Type B pancreatic cell (in vitro differentiated cells): ENCODE results near the gene SEMA6D. TPM values are rescaled to one million over a fixed set of nuclear protein-coding genes. Genes with fewer than 3 reads are reported as not detected.

ENCODE experiments used
- DNase-seq: peaks from one replicate; pipeline ENCODE4 v3.0.0; 2021; ENCODE audit warnings: mixed read lengths; ENCODE audit not compliant: unreplicated experiment; ENCODE audit errors: extremely low spot score
- H3K27ac Mint-ChIP-seq: 2 replicates; pipeline ENCODE4 v1.8.0; 2021; ENCODE audit warnings: mild to moderate bottlenecking, mixed read lengths
- H3K27me3 Mint-ChIP-seq: 2 replicates; pipeline ENCODE4 v1.8.0; 2021; ENCODE audit warnings: mixed read lengths
- H3K36me3 Mint-ChIP-seq: 2 replicates; pipeline ENCODE4 v1.8.0; 2021; ENCODE audit warnings: mixed read lengths
- H3K4me1 Mint-ChIP-seq: one replicate; pipeline ENCODE4 v1.8.0; 2021; ENCODE audit warnings: mixed read lengths; ENCODE audit not compliant: unreplicated experiment
- H3K4me3 Mint-ChIP-seq: 2 replicates; pipeline ENCODE4 v1.8.0; 2021; ENCODE audit warnings: mild to moderate bottlenecking, mixed read lengths
- H3K9me3 Mint-ChIP-seq: 2 replicates; pipeline ENCODE4 v1.8.0; 2021; ENCODE audit warnings: mixed read lengths
- total RNA-seq: library from RNA; stranded (reverse); gene quantifications from 2 replicates; pipeline ENCODE4 v1.2.1, GENCODE V29; 2021; ENCODE audit warnings: low replicate concordance
- TF ChIP-seq, protein P1 (sequence below): fragments of 200-600 bp; sonication (generic); conservative IDR thresholded peaks from 2 replicates; pipeline ENCODE4 v1.5.0; 2021; ENCODE audit warnings: antibody characterized with exemption, mild to moderate bottlenecking

Gene SEMA6D
- total RNA-seq, 1 donor from 2014 or later, result 22.2 TPM

DNA sequence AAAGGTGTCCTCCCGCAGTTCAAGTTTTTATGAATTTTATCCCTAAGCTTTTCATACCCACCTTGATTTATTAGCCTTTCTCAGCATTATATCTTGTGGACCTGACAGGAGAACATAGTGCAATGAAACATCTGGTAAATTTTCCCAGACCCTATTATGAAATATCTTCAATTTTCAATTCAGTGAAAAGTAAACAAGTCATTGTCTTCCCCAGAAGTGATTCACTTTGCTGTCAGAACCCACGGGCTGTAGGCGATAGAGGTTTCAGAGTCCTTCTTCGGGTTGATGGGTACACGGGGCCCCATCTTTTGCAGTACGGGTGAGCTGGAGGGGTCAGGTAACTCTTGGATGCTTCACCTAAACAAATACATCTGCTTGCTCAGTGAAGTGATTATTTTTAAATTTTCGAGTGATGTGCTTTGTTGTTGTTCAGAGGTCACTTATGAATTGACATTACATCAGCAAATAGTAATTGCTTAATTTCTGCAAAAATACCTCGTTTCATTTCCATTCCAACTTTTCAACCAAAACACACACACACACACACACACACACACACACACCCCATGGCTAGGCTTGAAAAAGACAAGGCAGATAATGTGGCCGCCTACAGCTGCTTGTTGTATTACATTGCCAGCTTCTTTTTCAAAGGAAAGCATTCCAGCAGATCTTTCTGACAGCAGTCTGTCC is 102.9 kb downstream of the SEMA6D start:
- Mint-ChIP-seq H3K27ac (peak overlapping the region; percentile 16), H3K4me3 (no peak overlapping the region), H3K27me3 (no peaks in the 10 kb centered on the region), H3K9me3 (no peaks in the 10 kb centered on the region), H3K36me3 (no peaks in the 10 kb centered on the region), H3K4me1 (peaks cover 51% of the 10 kb centered on the region)
- DNase-seq, result no peak
- TF ChIP-seq, protein P1, sequence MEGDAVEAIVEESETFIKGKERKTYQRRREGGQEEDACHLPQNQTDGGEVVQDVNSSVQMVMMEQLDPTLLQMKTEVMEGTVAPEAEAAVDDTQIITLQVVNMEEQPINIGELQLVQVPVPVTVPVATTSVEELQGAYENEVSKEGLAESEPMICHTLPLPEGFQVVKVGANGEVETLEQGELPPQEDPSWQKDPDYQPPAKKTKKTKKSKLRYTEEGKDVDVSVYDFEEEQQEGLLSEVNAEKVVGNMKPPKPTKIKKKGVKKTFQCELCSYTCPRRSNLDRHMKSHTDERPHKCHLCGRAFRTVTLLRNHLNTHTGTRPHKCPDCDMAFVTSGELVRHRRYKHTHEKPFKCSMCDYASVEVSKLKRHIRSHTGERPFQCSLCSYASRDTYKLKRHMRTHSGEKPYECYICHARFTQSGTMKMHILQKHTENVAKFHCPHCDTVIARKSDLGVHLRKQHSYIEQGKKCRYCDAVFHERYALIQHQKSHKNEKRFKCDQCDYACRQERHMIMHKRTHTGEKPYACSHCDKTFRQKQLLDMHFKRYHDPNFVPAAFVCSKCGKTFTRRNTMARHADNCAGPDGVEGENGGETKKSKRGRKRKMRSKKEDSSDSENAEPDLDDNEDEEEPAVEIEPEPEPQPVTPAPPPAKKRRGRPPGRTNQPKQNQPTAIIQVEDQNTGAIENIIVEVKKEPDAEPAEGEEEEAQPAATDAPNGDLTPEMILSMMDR, result no peak

DNA sequence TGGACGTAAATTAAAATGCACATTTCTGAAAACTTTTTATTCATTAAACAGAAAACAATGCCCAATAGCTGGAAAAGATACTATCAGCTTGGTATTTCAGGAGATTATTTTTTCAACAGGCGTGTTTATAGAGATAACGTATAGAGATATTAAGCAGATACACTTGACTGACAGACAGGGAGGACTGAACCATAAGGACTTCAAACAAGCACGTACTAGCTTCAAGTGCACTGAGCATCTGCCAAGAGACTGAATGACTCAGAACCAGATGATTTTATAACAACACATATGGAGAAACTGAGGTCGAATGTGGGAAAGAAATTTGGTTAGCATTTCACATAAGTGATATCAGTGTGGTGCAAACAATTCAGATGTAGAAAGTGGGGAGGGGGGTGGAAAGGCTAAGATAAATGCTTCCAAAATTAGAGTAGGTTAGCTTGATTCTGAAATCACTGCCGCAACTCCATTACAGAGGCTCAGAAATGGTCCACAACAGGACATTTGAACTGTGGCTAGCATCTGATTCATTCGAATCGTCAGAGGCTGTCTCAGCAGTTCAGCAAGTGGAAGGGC is 103.5 kb downstream of the SEMA6D start:
- H3K9me3 Mint-ChIP-seq, result no peaks in the 10 kb centered on the region
- no peaks in the 10 kb centered on the region for H3K36me3 Mint-ChIP-seq
- H3K27me3 Mint-ChIP-seq, result no peaks in the 10 kb centered on the region
- H3K4me1 Mint-ChIP-seq, result peaks cover 54% of the 10 kb centered on the region
- DNase-seq, result no peak
- H3K27ac Mint-ChIP-seq, result peak overlapping the region; percentile 16
- TF ChIP-seq, protein P1, result no peak
- no peak overlapping the region for H3K4me3 Mint-ChIP-seq

DNA sequence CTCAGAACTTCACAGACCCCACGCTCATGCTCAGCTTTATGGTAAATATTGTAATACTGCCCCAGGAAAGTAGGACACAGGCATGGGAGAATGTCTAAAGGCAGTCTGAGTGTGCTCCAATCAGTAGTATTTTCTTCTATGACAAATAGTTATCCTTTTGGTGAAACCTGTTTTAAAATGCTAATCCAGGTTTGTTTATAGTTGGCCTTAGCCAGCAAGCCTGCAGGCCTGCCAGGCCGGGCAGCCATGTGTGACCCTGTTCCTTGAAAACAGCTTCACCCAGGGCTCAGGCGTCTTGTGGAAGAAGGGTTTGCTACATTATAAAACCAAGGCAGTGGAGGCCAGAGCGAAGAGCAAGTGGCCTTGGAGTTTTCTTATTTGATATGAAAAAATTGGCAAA is 104.7 kb downstream of the SEMA6D start:
- Mint-ChIP-seq H3K4me1 (peaks cover 51% of the 10 kb centered on the region), H3K4me3 (no peak overlapping the region), H3K36me3 (no peaks in the 10 kb centered on the region), H3K9me3 (no peaks in the 10 kb centered on the region), H3K27ac (no peak overlapping the region), H3K27me3 (no peaks in the 10 kb centered on the region)
- TF ChIP-seq, protein P1, result no peak
- no peak for DNase-seq
